Transverse colon (tissue), 4 donors: ENCODE results near the gene TPCN2. TPM values are rescaled to one million over a fixed set of nuclear protein-coding genes. Genes with fewer than 3 reads are reported as not detected.
"Not testable (repeated sequence)": the region's sequence is repeated elsewhere in the genome, so short reads cannot be mapped to it uniquely, and the experiment has no call there.

Experiments
- DNase-seq: peaks from one replicate; pipeline ENCODE4 v3.0.0-alpha.2; 2019
- H3K27ac ChIP-seq, 4 donors: fragments of 200-600 bp; sonication (generic); 2 replicates each; pipeline ENCODE4 v1.5.1; 2016 to 2018; ENCODE audit warnings: inconsistent platforms in 4 of 4
- H3K27me3 ChIP-seq: fragments of 200-600 bp; sonication (generic); 2 replicates; pipeline ENCODE4 v1.5.1; 2017; ENCODE audit warnings: inconsistent platforms
- H3K36me3 ChIP-seq, 4 donors: fragments of 200-600 bp; sonication (generic); 2 replicates each; pipeline ENCODE4 v1.5.1; 2017 to 2019; ENCODE audit warnings: inconsistent platforms in 4 of 4
- H3K4me1 ChIP-seq, 4 donors: fragments of 200-600 bp; sonication (generic); 2 replicates each; pipeline ENCODE4 v1.5.1; 2017 to 2020; ENCODE audit warnings: inconsistent platforms in 4 of 4
- H3K4me3 ChIP-seq, 4 donors: fragments of 200-600 bp; sonication (generic); 1 replicate in 1 of 4; 2 replicates in 3 of 4; pipeline versions ENCODE4 v1.5.1 to v1.6.1; 2017 to 2019; ENCODE audit warnings: inconsistent platforms in 4 of 4
- H3K9me3 ChIP-seq, 2 donors: fragments of 200-600 bp; sonication (generic); 2 replicates each; pipeline ENCODE4 v1.5.1; 2017 to 2019; ENCODE audit warnings: inconsistent platforms in 2 of 2
- CTCF ChIP-seq, 5 experiments: fragments of 200-600 bp in 3 of 5; fragments of 450-650 bp in 2 of 5; sonication (generic) in 3 of 5; IDR thresholded peaks; 1 replicate in 2 of 5; 2 replicates in 3 of 5; pipeline ENCODE4 v1.5.1; 2016 to 2017; ENCODE audit warnings: antibody characterized with exemption in 5 of 5, inconsistent platforms in 3 of 5, mild to moderate bottlenecking in 2 of 5, moderate library complexity in 1 of 5
- EP300 ChIP-seq: sonication (generic); formaldehyde crosslinking; IDR thresholded peaks from one replicate; pipeline ENCODE4 v1.6.1; 2017; ENCODE audit warnings: antibody characterized with exemption, low read depth
- POLR2A ChIP-seq: fragments of 450-650 bp; IDR thresholded peaks from one replicate; pipeline ENCODE4 v1.6.1; 2016; ENCODE audit warnings: antibody characterized with exemption, mild to moderate bottlenecking, moderate library complexity
- POLR2AphosphoS5 ChIP-seq, 3 donors: sonication (generic); formaldehyde crosslinking; IDR thresholded peaks; one replicate each; pipeline ENCODE4 v1.6.1; 2016; ENCODE audit warnings: antibody characterized with exemption in 3 of 3
- WGBS, 2 donors: methylation state at CpG; one replicate each; pipeline ENCODE4 v1.1.5; 2018; ENCODE audit warnings: low coverage in 1 of 2; 5-methylcytosine and 5-hydroxymethylcytosine counted together
- in situ Hi-C, 4 donors: fragments of 200-750 bp; cut with MboI; loops; one replicate each; pipeline versions ENCODE4 v1.15.0 to v1.15.1; 2017; ENCODE audit warnings: low sequenced_read_pairs in 3 of 4, low pct_ligation_motif_present in 1 of 4, low pct_unique_long_range_greater_than_20kb in 1 of 4
- intact Hi-C: fragments of 100-400 bp; cut with DNase I; formaldehyde crosslinking; loops from one replicate; pipeline ENCODE4 v1.15.1; 2023; ENCODE audit warnings: low total_unique reads
- total RNA-seq, 4 donors: library from RNA; depleted of rRNA; stranded (reverse); fragments of >200 nt; gene quantifications; one replicate each; pipeline ENCODE4 v1.1.0, GENCODE V29; 2016

TPCN2 gene
- 10 to 100 TPM; 16.8 to 25.4 (median 20.7) TPM for total RNA-seq

- intact Hi-C loops (loop anchor here (2.0 kb wide), 1 partner anchor 36 kb away; the partner anchor contains the start of gene MRGPRF), in situ Hi-C loops (no loop called here)
- peak; percentile 93 for DNase-seq
- no peak for TF ChIP-seq CTCF (IDR thresholded peaks at IDR 0.05)
- no peak for TF ChIP-seq EP300
- peak; percentile 72 for TF ChIP-seq POLR2A
- TF ChIP-seq POLR2AphosphoS5 (IDR thresholded peaks at IDR 0.05): peak; percentile 88 to 93 (median 91)
- H3K4me3 ChIP-seq: peak within 1 kb of the TSS; percentile 71 to 94 (median 80)
- peaks cover 9 to 49% (median 26%) of the 10 kb centered on the region in 4 donors for H3K4me1 ChIP-seq
- H3K9me3 ChIP-seq: no peaks in the 10 kb centered on the region
- H3K27me3 ChIP-seq: no peaks in the 10 kb centered on the region
- peak within 1 kb of the TSS; percentile 89 to 94 (median 93) for H3K27ac ChIP-seq
- 1% methylated on average over 57 of the region's 76 CpGs; no CpG with 5 or more reads in 1 of the 2 donors for WGBS, 2 donors
- H3K36me3 ChIP-seq: no peaks in the 10 kb centered on the region
Measured at GRCh38 chr11:69048694-69049489, at the start of gene TPCN2. Gene TPCN2, plus strand, starts transcription at chr11:69048932. Its CDS starts 66 bp downstream, at chr11:69048998.

- Histone ChIP-seq H3K27ac (peak overlapping the region; percentile 72 to 98 (median 94)), H3K36me3 (no peaks in the 10 kb centered on the region), H3K4me3 (no peak overlapping the region), H3K9me3 (no peaks in the 10 kb centered on the region), H3K4me1 (peaks cover 30 to 50% (median 42%) of the 10 kb centered on the region in 4 donors), H3K27me3 (peaks cover 5% of the 10 kb centered on the region)
- intact Hi-C loops: no loop called here
- no peak for TF ChIP-seq POLR2A
- TF ChIP-seq POLR2AphosphoS5 (IDR thresholded peaks at IDR 0.05): no peak
- no peak for TF ChIP-seq EP300
- no peak for TF ChIP-seq CTCF (IDR thresholded peaks at IDR 0.05)
- in situ Hi-C loops: no loop called here
- peak; percentile 4 for DNase-seq
- 71 to 81% methylated on average over 3 to 8 of the region's 8 CpGs for WGBS, 2 donors
Measured at GRCh38 chr11:68999093-68999747, 49.5 kb upstream of the TPCN2 start.

DNA sequence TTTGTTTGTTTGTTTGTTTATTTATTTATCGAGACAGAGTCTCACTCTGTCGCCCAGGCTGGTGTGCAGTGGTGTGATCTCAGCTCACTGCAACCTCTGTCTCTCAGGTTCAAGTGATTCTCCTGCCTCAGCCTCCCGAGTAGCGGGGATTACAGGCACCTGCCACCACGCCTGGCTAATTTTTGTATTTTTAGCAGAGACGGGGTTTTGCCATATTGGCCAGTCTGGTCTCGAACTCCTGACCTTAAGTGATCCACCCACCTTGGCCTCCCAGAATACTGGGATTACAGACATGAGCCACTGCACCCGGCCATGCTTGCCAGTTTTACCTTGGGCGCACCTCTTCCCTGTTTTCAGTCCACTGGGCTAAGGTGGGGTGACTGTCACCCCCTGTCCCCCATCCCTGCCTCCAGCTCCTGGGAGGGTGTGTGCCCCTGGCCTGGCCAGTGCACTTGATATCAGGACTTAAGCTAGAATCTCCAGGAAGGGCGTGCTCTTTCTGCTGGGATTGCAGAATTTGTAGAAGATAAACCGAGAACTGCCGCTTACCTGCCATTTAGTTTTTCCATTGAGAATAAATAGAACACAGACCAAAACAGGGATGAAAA lies 48.9 kb upstream of the TPCN2 start:
- H3K9me3 ChIP-seq, in situ Hi-C loops, H3K36me3 ChIP-seq, H3K4me3 ChIP-seq, H3K27me3 ChIP-seq: not testable (repeated sequence)
- Histone ChIP-seq H3K4me1 (peaks cover 30 to 56% (median 42%) of the 10 kb centered on the region in 4 donors), H3K27ac (peak overlapping the region; percentile 72 to 98 (median 94))
- peak; percentile 6 for DNase-seq
- intact Hi-C loops: loop anchor here (5.0 kb wide), 1 partner anchor 53 kb away; no protein-coding TSS in a partner anchor
- WGBS, 2 donors: 50 to 78% methylated on average over 3 to 12 of the region's 12 CpGs

DNA sequence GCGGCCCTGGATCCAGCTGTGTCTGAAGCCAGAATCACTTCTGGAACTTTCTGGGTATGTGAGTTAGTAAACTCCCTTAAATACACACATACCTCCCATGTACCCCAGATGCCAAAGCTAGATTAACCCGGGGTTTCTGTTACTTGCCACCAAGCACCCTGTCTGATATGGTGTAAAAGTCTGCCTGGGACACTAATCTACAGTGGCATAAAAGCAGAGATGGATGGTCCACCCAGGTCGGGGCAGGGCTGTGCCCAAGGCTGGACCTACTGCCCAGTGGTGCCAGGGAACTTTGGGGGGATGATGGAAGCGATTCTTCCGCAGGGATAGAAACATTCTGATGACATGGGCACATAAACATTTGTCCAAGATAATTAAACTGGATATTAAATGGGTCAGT lies 48.3 kb upstream of the TPCN2 start:
- no peaks in the 10 kb centered on the region for H3K36me3 ChIP-seq
- 56 to 60% methylated on average over 1 to 5 of the region's 5 CpGs for WGBS, 2 donors
- no peaks in the 10 kb centered on the region for H3K27me3 ChIP-seq
- intact Hi-C loops: loop anchor here (5.0 kb wide), 1 partner anchor 53 kb away; no protein-coding TSS in a partner anchor
- peak overlapping the region; percentile 72 to 98 (median 94) for H3K27ac ChIP-seq
- in situ Hi-C loops: no loop called here
- TF ChIP-seq POLR2AphosphoS5 (IDR thresholded peaks at IDR 0.05) (no peak), CTCF (IDR thresholded peaks at IDR 0.05) (no peak), EP300 (no peak), POLR2A (no peak)
- H3K4me3 ChIP-seq: no peak overlapping the region
- H3K4me1 ChIP-seq: peaks cover 30 to 60% (median 43%) of the 10 kb centered on the region in 4 donors
- H3K9me3 ChIP-seq: no peaks in the 10 kb centered on the region
- no peak for DNase-seq
